Activated CD4-positive, CD25-positive, alpha-beta regulatory T cell treated with anti-CD3 and anti-CD28 coated beads, Interleukin-2, amount 50 U/mL, for 24 hours (primary cell): ENCODE data around the gene SIVA1.

Source experiments
- ATAC-seq, 2 donors: fragments of 150-1000 bp; cut with Tn5 transposase; one replicate each; pipeline ENCODE4 v1.10.0; 2021; ENCODE audit warnings: mild to moderate bottlenecking in 1 of 2, moderate library complexity in 1 of 2

The SIVA1 gene

GRCh38 chr14:104752735-104753527 is at the start of gene SIVA1:
Gene SIVA1 (plus strand): TSS chr14:104753147. CDS start chr14:104753202, 55 bp downstream.
- peak; percentile 94 for ATAC-seq

GRCh38 chr14:104703269-104703668 is 49.7 kb upstream of the SIVA1 start:
- no peak for ATAC-seq

DNA sequence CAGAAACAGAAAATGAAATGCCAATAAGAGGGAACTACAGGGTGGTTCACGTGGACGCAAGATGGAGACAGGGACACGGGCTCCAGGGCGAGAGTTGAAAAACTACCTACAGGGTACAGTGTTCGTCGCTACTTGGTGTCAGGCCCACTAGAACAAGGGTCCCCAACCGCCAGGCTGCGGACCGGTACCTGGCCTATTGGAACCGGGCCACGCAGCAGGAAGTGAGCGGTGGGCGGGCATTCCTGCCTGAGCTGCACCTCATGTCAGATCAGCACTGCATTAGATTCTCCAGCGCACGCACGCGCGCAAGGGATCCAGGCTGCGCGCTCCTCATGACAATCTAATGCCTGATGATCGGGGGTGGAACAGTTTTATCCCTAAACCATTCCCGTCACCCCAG is 48.7 kb upstream of the SIVA1 start:
- no peak for ATAC-seq

DNA sequence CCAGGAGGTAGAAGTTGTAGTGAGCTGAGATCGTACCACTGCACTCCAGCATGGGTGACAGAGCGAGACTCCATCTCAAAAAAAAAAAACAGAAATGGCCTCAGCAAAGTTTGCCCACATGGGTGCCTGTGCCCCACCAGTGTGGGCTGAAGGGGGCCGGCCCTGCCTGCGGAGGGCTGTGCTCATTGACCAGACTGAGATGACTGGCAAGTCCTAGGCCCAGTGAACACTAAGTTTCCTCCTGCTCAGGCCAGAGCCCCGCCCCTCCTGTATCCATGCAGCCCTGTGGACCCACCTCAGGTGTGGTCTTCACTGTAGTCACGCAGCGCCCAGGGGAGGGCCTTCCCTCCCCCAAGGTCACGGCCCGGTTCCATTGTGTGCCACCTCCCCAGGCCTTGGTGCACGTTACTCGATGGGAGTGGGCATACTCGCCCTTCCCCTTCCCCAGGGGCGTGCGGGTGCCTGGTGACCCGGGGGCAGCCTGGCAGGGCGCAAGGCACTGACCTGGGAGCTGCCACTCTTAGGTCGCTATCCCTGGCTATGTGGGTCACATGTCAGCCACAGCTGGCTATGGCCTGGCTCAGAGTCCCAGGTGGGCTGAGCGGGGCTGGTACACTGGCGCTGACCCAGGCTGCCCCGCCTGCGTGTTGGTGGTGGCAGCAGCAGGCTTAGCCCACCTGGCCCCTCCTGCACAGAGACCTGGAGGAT is 47.5 kb upstream of the SIVA1 start:
- ATAC-seq, result no peak

DNA sequence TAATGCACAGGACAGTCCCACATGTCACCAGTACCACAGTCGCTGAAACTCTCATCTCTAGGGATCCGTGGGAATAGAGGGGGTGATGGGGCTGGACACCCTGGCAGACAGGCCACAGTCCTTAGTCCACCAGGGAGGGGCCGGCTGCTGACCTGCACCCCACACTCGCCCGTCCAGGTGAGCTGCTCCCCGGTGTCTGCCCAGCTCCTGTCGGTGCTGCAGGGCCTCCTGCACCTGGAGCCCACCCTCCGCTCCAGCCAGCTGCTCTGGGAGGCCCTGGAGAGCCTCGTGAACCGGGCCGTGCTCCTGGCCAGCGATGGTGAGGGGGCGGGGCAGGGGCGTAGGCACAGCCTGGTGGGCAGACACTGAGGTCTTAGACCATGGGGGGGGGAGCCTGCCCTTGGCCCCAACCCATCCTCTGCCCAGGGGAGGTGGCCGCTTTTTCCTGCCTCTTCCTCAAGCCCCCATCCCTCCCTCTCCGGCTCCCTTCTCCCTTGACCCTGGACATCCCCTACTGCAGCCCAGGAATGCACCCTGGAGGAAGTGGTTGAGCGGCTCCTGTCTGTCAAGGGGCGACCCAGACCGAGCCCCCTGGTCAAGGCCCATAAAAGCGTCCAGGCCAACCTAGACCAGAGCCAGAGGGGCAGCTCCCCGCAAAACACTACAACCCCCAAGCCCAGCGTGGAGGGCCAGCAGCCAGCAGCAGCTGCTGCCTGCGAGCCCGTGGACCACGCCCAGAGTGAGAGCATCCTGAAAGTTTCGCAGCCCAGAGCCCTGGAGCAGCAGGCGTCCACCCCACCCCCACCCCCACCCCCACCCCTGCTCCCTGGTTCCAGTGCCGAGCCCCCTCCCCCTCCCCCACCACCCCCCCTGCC is 46.0 kb upstream of the SIVA1 start:
- no peak for ATAC-seq

DNA sequence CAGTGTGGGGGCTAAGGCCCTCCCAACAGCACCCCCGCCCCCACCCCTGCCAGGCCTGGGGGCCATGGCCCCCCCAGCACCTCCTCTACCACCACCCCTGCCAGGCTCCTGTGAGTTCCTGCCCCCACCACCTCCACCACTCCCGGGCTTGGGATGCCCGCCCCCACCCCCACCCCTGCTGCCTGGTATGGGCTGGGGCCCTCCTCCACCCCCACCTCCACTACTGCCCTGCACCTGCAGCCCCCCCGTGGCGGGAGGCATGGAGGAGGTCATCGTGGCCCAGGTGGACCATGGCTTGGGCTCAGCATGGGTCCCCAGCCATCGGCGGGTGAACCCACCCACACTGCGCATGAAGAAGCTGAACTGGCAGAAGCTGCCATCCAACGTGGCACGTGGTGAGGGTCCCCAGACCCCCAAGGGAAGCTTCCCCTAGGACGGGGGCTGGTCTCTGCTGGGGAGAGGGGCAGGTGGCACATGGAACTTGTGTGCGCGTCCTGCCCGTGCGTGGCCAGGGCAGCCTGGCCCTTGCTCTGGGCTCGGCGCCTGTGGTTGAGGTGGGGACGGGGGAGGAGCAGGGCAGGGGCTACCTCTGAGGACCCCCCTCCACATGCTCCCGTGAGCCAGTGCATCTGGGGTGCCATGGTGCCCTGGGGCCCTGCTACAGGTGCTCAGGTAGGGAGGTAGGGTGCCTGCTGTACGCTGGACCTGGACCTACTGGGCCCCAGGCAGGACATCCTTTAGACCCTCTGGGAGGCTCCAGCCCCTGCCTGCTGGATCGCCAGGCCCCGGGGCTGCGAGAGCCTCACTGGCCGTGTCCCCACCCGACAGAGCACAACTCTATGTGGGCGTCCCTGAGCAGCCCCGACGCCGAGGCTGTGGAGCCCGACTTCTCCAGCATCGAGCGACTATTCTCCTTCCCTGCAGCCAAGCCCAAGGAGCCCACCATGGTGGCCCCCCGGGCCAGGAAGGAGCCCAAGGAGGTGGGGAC is 45.0 kb upstream of the SIVA1 start:
- no peak for ATAC-seq

- peak; percentile 71 to 80 for ATAC-seq
Observed at GRCh38 chr14:104708606-104709268, 44.2 kb upstream of the SIVA1 start.

GRCh38 chr14:104709387-104710039 is 43.4 kb upstream of the SIVA1 start:
- ATAC-seq, result no peak

DNA sequence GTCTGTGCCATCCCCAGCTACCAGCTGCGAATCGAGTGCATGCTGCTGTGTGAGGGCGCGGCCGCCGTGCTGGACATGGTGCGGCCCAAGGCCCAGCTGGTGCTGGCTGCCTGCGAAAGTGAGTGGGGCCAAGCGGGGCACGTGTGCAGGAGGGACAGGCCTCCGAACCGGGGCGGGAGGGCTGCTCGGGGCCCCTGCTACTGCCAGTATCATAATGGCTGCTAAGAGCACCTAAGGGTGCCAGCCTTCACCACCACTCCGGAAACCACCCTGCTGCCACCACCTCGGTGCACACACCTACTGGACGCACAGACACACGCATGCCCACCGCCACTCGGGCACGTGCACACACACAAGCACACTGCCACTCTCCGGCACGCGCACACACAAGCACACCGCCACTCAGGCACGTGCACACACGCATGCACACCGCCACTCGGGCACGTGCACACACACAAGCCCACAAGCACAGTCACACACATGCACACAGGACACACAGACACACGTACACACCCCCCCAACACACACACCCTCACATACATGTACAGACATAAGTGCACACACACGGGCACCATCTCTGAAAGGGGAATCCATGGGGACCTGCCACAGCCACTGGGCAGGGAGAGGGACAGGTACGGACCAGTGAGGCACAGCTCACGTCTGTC is 42.7 kb upstream of the SIVA1 start:
- ATAC-seq, result no peak

DNA sequence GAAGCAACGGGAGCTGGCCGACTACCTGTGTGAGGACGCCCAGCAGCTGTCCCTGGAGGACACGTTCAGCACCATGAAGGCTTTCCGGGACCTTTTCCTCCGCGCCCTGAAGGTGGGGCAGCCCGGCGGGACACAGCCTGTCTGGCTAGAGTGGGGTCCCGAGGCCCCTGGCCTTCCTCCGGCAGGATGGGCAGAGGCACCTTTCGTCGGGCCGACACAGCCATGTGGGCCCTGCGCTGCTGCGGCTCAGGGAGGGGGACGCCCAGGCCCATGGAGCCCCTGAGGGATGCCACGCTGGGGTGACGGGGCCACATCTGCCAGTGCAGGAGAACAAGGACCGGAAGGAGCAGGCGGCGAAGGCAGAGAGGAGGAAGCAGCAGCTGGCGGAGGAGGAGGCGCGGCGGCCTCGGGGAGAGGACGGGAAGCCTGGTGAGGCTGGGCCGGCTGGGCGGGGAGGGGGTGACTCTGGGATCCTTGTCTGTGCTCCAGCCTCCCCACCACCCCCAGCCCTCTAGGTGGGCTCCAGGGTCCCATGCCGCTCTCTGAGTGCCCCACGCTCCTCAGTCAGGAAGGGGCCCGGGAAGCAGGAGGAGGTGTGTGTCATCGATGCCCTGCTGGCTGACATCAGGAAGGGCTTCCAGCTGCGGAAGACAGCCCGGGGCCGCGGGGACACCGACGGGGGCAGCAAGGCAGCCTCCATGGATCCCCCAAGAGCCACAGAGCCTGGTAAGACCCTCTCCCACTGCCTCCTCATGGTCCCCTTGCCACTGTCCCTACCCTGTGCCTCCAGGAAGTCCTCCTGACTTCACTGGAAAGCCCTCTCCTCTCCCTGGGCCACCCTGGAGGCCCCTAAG is 39.8 kb upstream of the SIVA1 start:
- no peak for ATAC-seq

- ATAC-seq, result no peak
Observed at GRCh38 chr14:104714066-104714465, 38.9 kb upstream of the SIVA1 start.

GRCh38 chr14:104714681-104715080 is 38.3 kb upstream of the SIVA1 start:
- ATAC-seq, result no peak

DNA sequence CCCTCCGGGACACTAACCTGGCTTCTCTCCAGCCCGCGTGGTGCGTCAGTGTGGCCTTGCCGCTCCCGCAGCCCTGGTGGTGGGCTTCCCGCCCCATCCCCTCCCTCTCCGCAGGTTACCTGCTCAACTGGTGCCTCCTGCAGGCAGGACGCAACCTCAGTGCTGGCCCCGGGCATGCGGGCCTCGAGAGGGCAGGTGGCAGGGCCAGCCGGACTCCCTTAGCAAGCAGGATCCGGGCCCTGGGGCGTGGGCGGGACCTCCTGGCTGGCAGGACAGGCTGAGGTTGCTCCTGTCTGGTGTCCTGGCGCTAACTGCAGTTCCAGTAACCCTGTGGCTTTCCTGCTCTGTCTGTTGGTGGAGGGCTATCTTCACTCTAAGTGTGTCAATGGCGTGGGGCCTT is 37.5 kb upstream of the SIVA1 start:
- ATAC-seq, result no peak

DNA sequence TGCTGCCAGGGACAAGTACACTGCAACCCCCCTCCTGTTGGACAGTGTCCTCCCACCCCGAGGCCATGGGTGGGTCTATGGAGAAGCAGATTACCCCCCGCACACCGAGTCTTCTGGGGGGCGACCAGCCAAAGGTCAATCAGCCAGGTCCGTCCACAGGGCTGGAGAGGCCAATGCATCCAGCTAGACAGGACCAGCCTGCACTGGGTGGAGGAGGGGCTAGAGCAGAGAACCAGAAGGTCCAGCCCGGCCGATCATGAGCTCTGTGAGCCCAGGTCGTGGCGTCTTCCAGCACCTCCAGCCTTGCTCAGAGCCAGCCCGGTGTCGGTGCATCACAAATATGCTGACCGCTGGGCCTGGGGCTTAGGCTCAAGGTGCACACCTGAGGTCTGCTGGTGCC is 37.1 kb upstream of the SIVA1 start:
- ATAC-seq, result no peak

GRCh38 chr14:104717137-104717536 is 35.8 kb upstream of the SIVA1 start:
- ATAC-seq, result no peak

- no peak for ATAC-seq
Observed at GRCh38 chr14:104717646-104718045, 35.3 kb upstream of the SIVA1 start.

- no peak for ATAC-seq
Observed at GRCh38 chr14:104718147-104718546, 34.8 kb upstream of the SIVA1 start.

DNA sequence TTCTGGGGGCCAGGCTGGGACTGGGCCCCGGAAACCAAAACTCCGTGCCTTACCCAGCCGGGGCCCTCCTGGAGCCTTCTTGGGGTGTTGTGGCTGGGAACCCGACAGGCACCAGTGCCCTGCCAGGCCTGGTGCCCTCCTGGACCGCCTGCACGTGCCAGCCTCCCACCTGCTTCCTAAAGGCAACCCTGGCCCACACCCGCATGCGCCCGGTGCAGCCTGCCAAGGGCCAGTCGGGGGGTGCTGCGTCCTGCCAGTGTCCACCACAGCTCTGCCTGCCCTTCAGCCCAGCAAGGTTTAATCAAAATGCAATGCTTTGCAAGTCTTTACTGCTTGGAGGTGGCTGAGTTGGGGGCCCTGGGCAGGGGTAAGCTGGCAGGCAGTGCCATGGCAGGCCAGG is 34.1 kb upstream of the SIVA1 start:
- no peak for ATAC-seq

GRCh38 chr14:104719343-104719742 is 33.6 kb upstream of the SIVA1 start:
- no peak for ATAC-seq
